Erythroblast (primary cell): ENCODE data around the gene ITPR2.

Source experiments
- DNase-seq, 2 experiments: peaks; one replicate each; lab custom pipeline; 2025; lab: John Stamatoyannopoulos, UW
- GATA1 ChIP-seq: IDR thresholded peaks from 2 replicates; pipeline ENCODE4 v1.6.1; 2011; ENCODE audit warnings: low read depth, mild to moderate bottlenecking, control low read depth, low read length, moderate library complexity
- POLR2A ChIP-seq: IDR thresholded peaks from 2 replicates; pipeline ENCODE4 v1.6.1; 2011; ENCODE audit warnings: mild to moderate bottlenecking, low read length

The ITPR2 gene

DNA sequence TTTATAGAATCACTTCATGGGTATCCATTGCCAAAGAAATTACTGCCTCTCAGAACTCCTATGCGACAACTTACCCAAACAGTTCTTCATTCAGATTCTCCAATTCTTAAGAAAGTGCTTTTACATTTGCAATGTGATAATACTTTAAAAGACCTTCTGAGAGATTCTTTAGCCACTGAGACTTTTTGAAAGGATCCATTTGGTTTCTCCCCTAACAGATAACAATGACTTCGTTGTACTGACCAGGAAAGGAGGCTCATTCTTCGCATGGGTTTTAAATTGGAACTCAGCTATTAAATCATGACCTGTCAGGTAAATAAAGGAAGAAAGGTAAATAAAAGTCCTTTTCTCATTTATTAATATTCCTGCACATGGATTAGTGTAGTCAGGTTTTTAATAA, 14.8 kb downstream of the ITPR2 start:
- TF ChIP-seq GATA1 = no peak
- no peak for TF ChIP-seq POLR2A
- DNase-seq = no peak

DNA sequence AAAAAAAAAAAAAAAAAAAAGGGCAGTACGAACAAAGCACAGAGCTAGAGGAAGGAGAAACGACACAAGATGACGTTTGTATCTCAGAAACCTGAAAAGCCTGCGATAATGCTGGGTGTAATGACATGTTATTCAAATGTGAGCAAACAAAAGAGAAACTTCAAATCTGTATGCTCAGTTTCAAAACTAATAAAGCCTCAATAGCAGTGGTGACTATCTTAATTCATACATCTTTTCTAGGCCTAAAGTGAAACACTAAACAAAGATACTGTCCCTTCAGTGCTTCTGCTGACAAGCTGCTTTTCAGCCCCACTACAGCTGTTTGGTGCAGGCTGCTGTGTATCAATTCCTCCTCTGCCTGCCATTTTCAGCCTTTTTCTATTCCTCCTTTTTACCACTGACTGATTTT, 15.8 kb downstream of the ITPR2 start:
- TF ChIP-seq GATA1 = no peak
- TF ChIP-seq POLR2A = no peak
- DNase-seq = no peak

DNA sequence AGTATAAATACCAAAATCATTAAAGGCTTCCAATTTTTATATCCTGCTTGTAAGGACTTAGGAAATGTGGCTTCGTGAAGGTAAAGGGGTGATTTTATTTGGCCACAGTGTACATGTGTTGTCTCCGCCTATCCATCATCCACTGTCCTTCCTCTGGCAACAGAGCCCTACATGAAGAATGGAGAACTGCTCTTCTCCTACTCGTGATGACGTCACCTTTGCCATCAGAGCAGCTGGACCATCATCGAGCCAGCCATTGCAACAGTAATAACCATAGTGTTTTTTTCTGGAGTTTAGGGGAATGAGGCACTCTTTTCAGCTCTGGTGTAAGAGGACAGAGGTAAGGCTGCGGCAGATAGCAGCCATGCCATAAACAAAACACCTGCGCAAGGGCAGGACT, 19.2 kb downstream of the ITPR2 start:
- TF ChIP-seq POLR2A (no peak), GATA1 (no peak)
- DNase-seq = no peak

DNA sequence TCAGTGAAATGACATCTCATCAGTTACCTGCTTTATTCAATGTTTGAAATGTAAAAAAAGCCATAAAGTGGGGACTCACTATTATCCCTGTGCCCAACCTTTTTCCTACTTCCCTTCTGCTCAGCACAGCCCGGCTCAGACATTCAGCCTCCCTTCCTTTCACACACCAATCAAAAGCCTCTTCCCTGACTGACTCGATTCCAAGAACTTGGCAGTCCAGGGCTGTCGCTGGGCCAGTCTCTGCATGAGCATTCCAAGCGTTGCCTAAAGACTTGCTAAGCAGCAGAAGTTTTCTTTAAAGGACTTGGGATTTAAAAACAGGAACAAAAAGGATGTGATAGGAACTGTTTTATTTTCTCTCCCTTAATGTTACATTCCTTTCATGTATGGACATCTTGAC, 22.7 kb downstream of the ITPR2 start:
- no peak for TF ChIP-seq POLR2A
- TF ChIP-seq GATA1 = no peak
- DNase-seq = no peak

DNA sequence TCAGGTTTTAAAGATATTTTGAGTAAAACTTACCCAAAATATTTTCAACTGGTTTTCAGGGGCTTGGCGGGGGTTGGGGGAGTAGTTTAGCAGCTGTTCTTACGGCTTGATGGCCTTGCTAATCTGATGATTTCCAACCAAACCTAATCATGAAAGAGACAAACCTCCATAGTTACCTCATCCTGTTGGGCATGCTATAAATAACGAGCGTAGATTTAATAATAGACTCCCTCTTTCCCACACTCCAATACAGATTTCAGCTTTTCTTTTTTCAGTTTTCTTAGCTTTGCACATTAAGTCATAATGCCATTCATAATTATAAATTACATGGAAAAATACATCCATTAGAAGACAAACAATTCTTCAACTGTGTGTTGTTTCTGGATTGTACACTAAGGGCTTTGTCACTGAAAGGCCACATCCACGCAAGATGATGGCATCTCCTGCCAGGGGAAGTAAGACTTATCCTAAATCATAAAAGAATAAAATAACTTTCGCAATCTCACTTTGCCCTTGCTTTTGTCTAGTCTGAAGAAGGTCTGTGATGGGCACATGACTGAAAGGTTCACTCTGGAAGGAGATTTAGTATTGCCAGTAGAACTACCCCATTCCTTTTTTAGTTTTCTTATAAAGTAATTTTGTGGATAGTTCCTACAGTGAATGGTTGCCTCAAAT, 23.2 kb downstream of the ITPR2 start:
- DNase-seq = no peak
- no peak for TF ChIP-seq POLR2A

DNA sequence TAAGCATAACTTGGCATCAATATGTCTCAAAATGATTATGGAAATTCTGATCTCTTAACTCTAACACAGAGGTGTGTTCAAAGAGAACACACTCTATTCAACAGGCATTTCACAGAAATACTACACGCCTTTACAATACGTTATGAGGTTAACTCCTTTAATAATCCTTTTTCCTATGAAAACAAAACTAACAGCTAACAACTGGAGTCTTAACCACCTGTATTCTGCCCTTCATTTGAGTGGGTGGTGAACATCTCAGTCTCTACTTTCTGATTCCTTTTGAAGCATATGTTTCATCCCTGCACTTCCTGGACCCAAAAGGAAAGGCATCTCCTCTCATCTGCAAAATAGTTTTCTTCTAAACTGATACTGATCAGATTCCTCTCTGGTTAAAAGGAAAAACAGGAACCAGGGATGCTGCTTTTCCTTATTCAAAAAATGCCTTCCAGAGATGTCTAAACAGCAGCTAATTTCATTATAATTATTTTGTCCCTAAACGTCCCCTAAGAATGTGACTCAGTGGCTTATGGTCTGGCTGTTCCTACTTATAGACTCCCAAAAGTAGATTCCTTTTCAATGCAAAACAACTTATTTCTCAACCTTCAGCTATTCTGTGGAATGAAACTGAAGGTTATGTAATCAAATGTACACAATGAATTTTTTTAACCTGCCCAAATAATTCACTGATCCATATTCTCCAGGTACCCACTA, 24.1 kb downstream of the ITPR2 start:
- no peak for TF ChIP-seq GATA1
- TF ChIP-seq POLR2A = no peak
- no peak for DNase-seq

DNA sequence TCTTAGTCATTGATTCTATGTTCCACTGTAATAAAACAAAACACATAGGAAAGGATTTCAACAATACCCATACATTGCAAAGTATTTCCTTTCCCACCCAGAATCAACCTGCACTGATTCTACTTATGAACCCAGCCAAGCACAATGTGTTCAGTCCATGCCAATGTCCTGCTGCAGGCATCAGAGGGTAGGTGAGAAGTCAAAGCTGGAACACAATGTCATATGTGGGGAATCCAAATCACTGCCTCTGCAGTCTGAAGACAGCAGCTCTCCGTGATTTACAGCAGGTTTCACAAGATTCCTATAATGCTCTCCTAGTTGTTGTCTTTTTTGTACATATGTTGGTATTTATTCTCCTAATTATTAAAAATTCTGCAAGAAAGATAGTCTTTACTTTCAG, 25.7 kb downstream of the ITPR2 start:
- DNase-seq = no peak
- TF ChIP-seq GATA1 (no peak), POLR2A (no peak)

DNA sequence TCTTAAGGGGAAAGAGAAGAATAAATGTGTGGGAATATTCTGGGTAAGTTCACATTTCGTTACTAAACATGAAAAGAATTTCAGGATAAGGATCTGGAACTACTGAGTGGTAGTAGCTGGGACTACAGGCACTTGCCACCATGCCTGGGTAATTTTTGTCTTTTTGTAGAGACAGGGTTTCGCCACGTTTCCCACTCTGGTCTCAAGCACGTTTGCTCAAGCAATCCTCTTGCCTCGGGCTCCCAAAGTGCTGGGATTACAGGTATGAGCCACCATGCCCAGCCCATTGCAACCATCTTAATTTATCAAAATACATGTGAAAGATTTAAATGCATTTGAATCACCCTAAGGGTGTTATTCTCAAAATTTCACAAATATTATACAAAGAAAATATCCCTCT, 26.4 kb downstream of the ITPR2 start:
- TF ChIP-seq POLR2A (no peak), GATA1 (no peak)
- no peak for DNase-seq

DNA sequence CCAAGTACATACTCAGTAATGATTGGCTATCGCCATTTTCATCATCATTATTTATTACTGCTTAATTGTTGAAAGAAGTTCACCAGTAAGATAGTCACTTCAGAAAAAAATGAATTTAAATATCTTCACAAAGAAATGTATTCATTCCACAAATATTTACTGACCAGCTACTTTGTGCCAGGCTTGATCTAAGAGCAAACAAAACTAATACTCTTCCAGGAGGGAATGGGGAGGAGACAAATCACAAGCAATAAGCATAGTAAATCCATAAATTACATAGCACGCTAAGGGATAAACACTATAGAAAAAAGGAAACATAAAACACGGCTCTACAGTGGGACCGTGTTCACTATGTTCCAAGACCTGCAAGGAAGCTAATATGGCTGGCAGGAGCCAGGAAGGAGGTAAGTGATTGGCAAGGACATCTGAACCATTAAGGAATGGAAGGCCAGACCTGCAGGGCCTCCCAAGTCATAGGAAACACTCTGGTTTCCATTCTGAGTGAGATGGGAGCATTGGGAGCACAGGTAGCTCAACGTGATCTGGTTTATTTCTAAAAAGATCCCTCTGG, 27.5 kb downstream of the ITPR2 start:
- no peak for DNase-seq
- no peak for TF ChIP-seq GATA1
- TF ChIP-seq POLR2A = no peak

DNA sequence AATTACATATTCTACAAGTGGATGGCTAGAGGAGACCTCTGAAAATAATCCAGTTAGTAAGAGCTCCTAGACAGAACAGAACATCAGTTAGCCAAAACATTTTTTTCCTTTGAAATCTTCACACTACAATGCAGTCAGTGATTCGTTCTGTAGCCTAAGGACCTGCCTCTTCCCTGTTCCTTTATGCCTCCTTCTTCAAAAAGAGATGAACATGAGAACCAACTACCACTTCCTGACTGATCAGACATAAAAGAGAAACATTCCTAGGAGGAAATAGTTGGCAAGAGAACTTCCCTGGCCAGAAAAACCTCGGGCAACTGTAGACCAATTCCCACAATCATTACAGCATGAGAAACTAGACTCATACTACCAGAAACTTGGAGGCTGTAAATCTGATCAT, 29.4 kb downstream of the ITPR2 start:
- DNase-seq = no peak
- TF ChIP-seq GATA1 (no peak), POLR2A (no peak)

DNA sequence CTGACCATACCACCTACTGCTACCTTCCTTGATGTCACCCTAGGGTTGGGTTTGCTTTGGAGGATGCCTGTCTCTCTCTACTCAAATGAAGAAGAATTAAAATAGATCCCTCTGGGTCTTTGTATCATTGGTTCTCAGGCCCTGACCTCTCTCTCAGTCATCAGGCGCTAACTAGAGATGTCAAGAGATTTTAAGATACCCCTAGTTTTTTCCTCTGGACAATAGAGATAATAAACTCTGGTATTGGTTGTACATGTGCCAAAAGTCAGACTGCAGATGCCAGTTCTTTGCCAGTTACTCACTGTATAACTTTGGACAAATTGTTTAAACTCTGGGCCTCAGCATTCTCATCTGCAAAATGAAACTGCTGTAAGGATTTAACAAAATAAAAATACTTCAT, 31.5 kb downstream of the ITPR2 start:
- TF ChIP-seq POLR2A (no peak), GATA1 (no peak)
- DNase-seq = peak in 1 of 2 experiments; percentile 55

DNA sequence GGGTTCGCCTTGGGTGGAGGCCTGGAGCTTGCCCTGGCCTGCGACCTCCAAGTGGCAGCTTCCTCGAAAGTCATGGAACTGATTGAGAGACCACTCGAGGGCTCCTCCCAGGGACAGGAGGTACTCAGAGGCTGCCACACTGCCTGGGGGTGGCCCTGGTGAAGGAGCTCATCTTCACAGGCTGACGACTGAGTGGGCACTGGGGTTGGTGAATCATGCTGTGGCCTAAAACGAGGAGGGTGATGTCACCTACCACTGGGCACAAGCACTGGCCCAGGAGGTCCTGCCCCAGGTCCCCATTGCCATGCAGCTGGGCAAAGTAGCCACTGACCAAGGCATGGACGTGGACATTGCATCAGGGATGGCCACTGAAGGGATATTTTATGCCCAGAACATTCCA, 32.1 kb downstream of the ITPR2 start:
- TF ChIP-seq POLR2A (no peak), GATA1 (no peak)
- DNase-seq = no peak

DNA sequence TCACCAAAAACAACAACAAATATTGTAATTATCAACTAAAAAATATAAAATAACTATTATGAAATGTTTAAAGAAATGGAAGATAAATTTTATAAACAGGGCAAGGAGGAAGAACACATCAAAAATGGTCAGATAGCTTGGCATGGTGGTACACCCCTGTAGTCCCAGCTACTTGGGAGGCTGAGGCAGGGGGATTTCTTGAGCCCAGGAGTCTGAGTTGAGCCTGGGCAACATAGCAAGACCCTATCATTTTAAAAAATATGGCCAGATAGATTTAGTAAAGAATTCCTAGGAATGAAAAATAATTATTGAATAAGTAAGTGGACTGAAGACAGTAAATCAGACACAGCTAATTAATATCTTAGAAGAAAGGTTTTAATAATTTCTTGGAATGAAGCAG, 32.6 kb downstream of the ITPR2 start:
- DNase-seq = no peak
- no peak for TF ChIP-seq POLR2A
- no peak for TF ChIP-seq GATA1

DNA sequence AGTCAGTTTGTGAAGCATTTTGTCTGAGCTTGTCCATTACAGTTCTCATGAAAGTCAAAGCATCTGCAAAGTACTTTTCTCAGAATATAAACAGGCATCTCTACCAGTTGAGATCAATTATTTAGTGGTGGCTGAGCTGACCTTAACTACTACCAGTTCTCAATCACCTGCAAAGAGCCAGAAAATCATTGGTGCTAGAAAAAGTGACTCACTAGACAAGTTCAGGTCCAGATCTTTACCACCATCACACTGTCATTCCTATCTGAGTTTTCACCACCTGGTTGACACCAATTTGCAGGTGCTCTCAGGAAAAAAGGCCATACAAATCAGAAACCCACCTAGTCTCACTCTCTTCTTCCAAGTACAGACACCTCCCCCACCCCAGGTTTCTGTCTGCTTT, 33.3 kb downstream of the ITPR2 start:
- no peak for DNase-seq

More for the DNA sequence above, 33.3 kb downstream of the ITPR2 start:
- TF ChIP-seq GATA1 (no peak), POLR2A (no peak)
